Motor neuron (in vitro differentiated cells): Measurements from ENCODE around the gene ITGB5. TPM values are rescaled to one million over a fixed set of nuclear protein-coding genes. Genes with fewer than 3 reads are reported as not detected.
A peak's percentile ranks its signal among the peaks of the same experiment; 100 is the strongest.

Experiments
- ATAC-seq, 8 experiments: fragments of 200-7000 bp; cut with Tn5 transposase; replicated peaks in 6 of 8; 2 replicates each; pipeline ENCODE4 v1.8.0; 2021; ENCODE audit warnings: mild to moderate bottlenecking in 8 of 8, moderate library complexity in 8 of 8
- H3K27ac ChIP-seq, 2 donors: fragments of 250-450 bp; sonication (Bioruptor Pico); 2 replicates each; pipeline ENCODE4 v1.9.0; 2021; ENCODE audit warnings: antibody characterized with exemption in 2 of 2, mild to moderate bottlenecking in 2 of 2, moderate library complexity in 1 of 2
- H3K4me1 ChIP-seq, 2 donors: fragments of 250-450 bp; sonication (Bioruptor Pico); replicated peaks in 1 of 2; 2 replicates each; pipeline ENCODE4 v1.6.1; 2021; ENCODE audit warnings: antibody characterized with exemption in 2 of 2, mild to moderate bottlenecking in 2 of 2, moderate library complexity in 1 of 2
- H3K4me3 ChIP-seq, 5 donors: fragments of 250-450 bp; sonication (Bioruptor Pico); 2 replicates each; pipeline ENCODE4 v1.9.0; 2021; ENCODE audit warnings: antibody characterized with exemption in 5 of 5, mild to moderate bottlenecking in 5 of 5, moderate library complexity in 4 of 5
- WGBS, 10 experiments: fragments of 450-650 bp; shearing (Covaris generic); methylation state at CpG; one replicate each; pipeline ENCODE4 v1.0.0; 2022; 5-methylcytosine and 5-hydroxymethylcytosine counted together
- in situ Hi-C, 9 experiments: fragments of 400-800 bp; cut with MboI; loops; one replicate each; pipeline ENCODE4 v1.15.0; 2021; ENCODE audit warnings: low sequenced_read_pairs in 9 of 9, low pct_unique_long_range_greater_than_20kb in 2 of 9; ENCODE audit not compliant: unreplicated experiment in 9 of 9
- total RNA-seq, 8 experiments: library from RNA; unstranded; fragments of 300-600 nt; gene quantifications; 2 replicates each; pipeline versions ENCODE4 v1.2.3 to v1.2.4, GENCODE V29; 2022

ITGB5 gene
- 10 to 100 TPM in 6 of 8 experiments, 1 to 10 TPM in 2; 6.3 to 84.7 (median 14.6) TPM for total RNA-seq

- H3K4me1 ChIP-seq = peaks cover 12 to 15% of the 10 kb centered on the region in 2 donors
- 4 to 80% (median 32%) methylated on average over 2 to 11 of the region's 78 CpGs; no CpG with 5 or more reads in 6 of the 10 experiments for WGBS, 10 experiments
- ATAC-seq = peak; percentile 78 to 92 (median 84)
- H3K4me3 ChIP-seq = peak within 1 kb of the TSS; percentile 36 to 59 (median 46)
- no peak within 1 kb of the TSS for H3K27ac ChIP-seq
- in situ Hi-C loops = no loop called here
Measured at GRCh38 chr3:124887177-124887931, at the start of gene ITGB5. Gene ITGB5, minus strand, starts transcription at chr3:124887365. Its CDS starts 365 bp downstream, at chr3:124887000.

- ATAC-seq = no peak
- WGBS, 10 experiments = 57 to 100% (median 83%) methylated on average over 1 to 5 of the region's 5 CpGs
- in situ Hi-C loops = loop anchor here in 2 of 9 experiments (25.0 kb wide), 1 partner anchor 501 kb away; no protein-coding TSS in a partner anchor
- no peaks in the 10 kb centered on the region for H3K4me1 ChIP-seq
- H3K4me3 ChIP-seq = no peak overlapping the region
- H3K27ac ChIP-seq = no peak overlapping the region
Measured at GRCh38 chr3:124935794-124936542, 48.8 kb upstream of the ITGB5 start.

GRCh38 chr3:124935264-124935663, 48.1 kb upstream of the ITGB5 start:
- Histone ChIP-seq H3K27ac (no peak overlapping the region), H3K4me1 (no peaks in the 10 kb centered on the region), H3K4me3 (no peak overlapping the region)
- in situ Hi-C loops = loop anchor here in 2 of 9 experiments (25.0 kb wide), 1 partner anchor 502 kb away; no protein-coding TSS in a partner anchor
- ATAC-seq = no peak

GRCh38 chr3:124934577-124934976, 47.4 kb upstream of the ITGB5 start, which contains the start of gene MUC13:
Gene MUC13, minus strand, starts transcription at chr3:124934751. Its CDS starts 39 bp downstream, at chr3:124934712.
- no peak for ATAC-seq
- in situ Hi-C loops = loop anchor here in 2 of 9 experiments (25.0 kb wide), 1 partner anchor 503 kb away; no protein-coding TSS in a partner anchor
- 48 to 100% (median 88%) methylated on average over 2 to 5 of the region's 5 CpGs for WGBS, 10 experiments
- H3K27ac ChIP-seq = no peak within 1 kb of the TSS
- no peaks in the 10 kb centered on the region for H3K4me1 ChIP-seq
- no peak within 1 kb of the TSS for H3K4me3 ChIP-seq

GRCh38 chr3:124928333-124929202, 41.4 kb upstream of the ITGB5 start:
- ATAC-seq = peak in 4 of 8 experiments; percentile 46 to 88 (median 83)
- in situ Hi-C loops = loop anchor here in 2 of 9 experiments (25.0 kb wide), 1 partner anchor 509 kb away; no protein-coding TSS in a partner anchor
- WGBS, 10 experiments = 0 to 49% (median 35%) methylated on average over 2 to 4 of the region's 4 CpGs; no CpG with 5 or more reads in 3 of the 10 experiments
- Histone ChIP-seq H3K4me1 (no peaks in the 10 kb centered on the region), H3K4me3 (no peak overlapping the region), H3K27ac (no peak overlapping the region)

GRCh38 chr3:124927574-124928045, 40.4 kb upstream of the ITGB5 start:
- no peaks in the 10 kb centered on the region for H3K4me1 ChIP-seq
- in situ Hi-C loops = loop anchor here in 2 of 9 experiments (25.0 kb wide), 1 partner anchor 510 kb away; no protein-coding TSS in a partner anchor
- WGBS, 10 experiments = 86 to 100% (median 93%) methylated on average over 1 to 2 of the region's 2 CpGs; no CpG with 5 or more reads in 5 of the 10 experiments
- peak in 1 of 8 experiments; percentile 62 for ATAC-seq
- H3K27ac ChIP-seq = no peak overlapping the region
- H3K4me3 ChIP-seq = no peak overlapping the region

GRCh38 chr3:124926426-124927101, 39.4 kb upstream of the ITGB5 start:
- ATAC-seq = no peak
- Histone ChIP-seq H3K27ac (no peak overlapping the region), H3K4me3 (no peak overlapping the region), H3K4me1 (no peaks in the 10 kb centered on the region)
- WGBS, 10 experiments = 71 to 100% (median 83%) methylated on average over 1 to 4 of the region's 4 CpGs; no CpG with 5 or more reads in 1 of the 10 experiments
- in situ Hi-C loops = loop anchor here in 2 of 9 experiments (25.0 kb wide), 1 partner anchor 511 kb away; no protein-coding TSS in a partner anchor

- Histone ChIP-seq H3K4me3 (no peak overlapping the region), H3K27ac (no peak overlapping the region), H3K4me1 (no peaks in the 10 kb centered on the region)
- no peak for ATAC-seq
- 50 to 100% (median 79%) methylated on average over 1 to 2 of the region's 2 CpGs; no CpG with 5 or more reads in 1 of the 10 experiments for WGBS, 10 experiments
- in situ Hi-C loops = loop anchor here in 2 of 9 experiments (25.0 kb wide), 1 partner anchor 513 kb away; no protein-coding TSS in a partner anchor
Measured at GRCh38 chr3:124924741-124925140, 37.6 kb upstream of the ITGB5 start.

- Histone ChIP-seq H3K4me1 (no peaks in the 10 kb centered on the region), H3K27ac (no peak overlapping the region), H3K4me3 (no peak overlapping the region)
- in situ Hi-C loops = no loop called here
- peak in 1 of 8 experiments; percentile 55 for ATAC-seq
Measured at GRCh38 chr3:124923833-124924232, 36.7 kb upstream of the ITGB5 start.

GRCh38 chr3:124920718-124921117, 33.6 kb upstream of the ITGB5 start:
- Histone ChIP-seq H3K27ac (no peak overlapping the region), H3K4me3 (no peak overlapping the region), H3K4me1 (no peaks in the 10 kb centered on the region)
- in situ Hi-C loops = no loop called here
- ATAC-seq = no peak
- 20 to 100% (median 82%) methylated on average over 1 to 5 of the region's 5 CpGs; no CpG with 5 or more reads in 3 of the 10 experiments for WGBS, 10 experiments

- no peak overlapping the region for H3K4me3 ChIP-seq
- WGBS, 10 experiments = 63 to 82% methylated on average over 2 of the region's 2 CpGs; no CpG with 5 or more reads in 8 of the 10 experiments
- peak in 3 of 8 experiments; percentile 54 to 85 (median 70) for ATAC-seq
- in situ Hi-C loops = no loop called here
- no peak overlapping the region for H3K27ac ChIP-seq
- H3K4me1 ChIP-seq = no peaks in the 10 kb centered on the region
Measured at GRCh38 chr3:124919756-124920155, 32.6 kb upstream of the ITGB5 start.
